ENCODE results near the gene PACRG. TPM values are rescaled to one million over a fixed set of nuclear protein-coding genes. Genes with fewer than 3 reads are reported as not detected.

Gene PACRG
- total RNA-seq, 1 donor from 2014 or later = under 0.01 TPM

- no peaks in the 10 kb centered on the region for H3K36me3 ChIP-seq (ENCODE audit: control insufficient read depth, insufficient read depth, low read length)
- TF ChIP-seq CTCF (IDR thresholded peaks at IDR 0.05; ENCODE audit: insufficient read depth, low read length, severe bottlenecking) = no peak
- H3K4me3 ChIP-seq (ENCODE audit: low read depth, low read length) = no peak overlapping the region
- H3K27me3 ChIP-seq (ENCODE audit: control insufficient read depth, insufficient read depth, low read length) = no peaks in the 10 kb centered on the region
- DNase-seq (ENCODE audit: low read depth) (no peak), FAIRE-seq (no peak)
Measured at GRCh38 chr6:163193326-163193725, 465.6 kb downstream of the PACRG start.

- no peak for TF ChIP-seq CTCF (IDR thresholded peaks at IDR 0.05; ENCODE audit: insufficient read depth, low read length, severe bottlenecking)
- Histone ChIP-seq H3K27me3 (ENCODE audit: control insufficient read depth, insufficient read depth, low read length) (no peaks in the 10 kb centered on the region), H3K36me3 (ENCODE audit: control insufficient read depth, insufficient read depth, low read length) (no peaks in the 10 kb centered on the region), H3K4me3 (ENCODE audit: low read depth, low read length) (no peak overlapping the region)
- DNase-seq (ENCODE audit: low read depth) (no peak), FAIRE-seq (peak; percentile 93)
Measured at GRCh38 chr6:163195721-163196691, 468.2 kb downstream of the PACRG start.

- FAIRE-seq = no peak
- no peaks in the 10 kb centered on the region for H3K36me3 ChIP-seq (ENCODE audit: control insufficient read depth, insufficient read depth, low read length)
- no peaks in the 10 kb centered on the region for H3K27me3 ChIP-seq (ENCODE audit: control insufficient read depth, insufficient read depth, low read length)
Measured at GRCh38 chr6:163197839-163198238, 470.1 kb downstream of the PACRG start.

GRCh38 chr6:163198396-163198795 lies 470.6 kb downstream of the PACRG start:
- Histone ChIP-seq H3K27me3 (ENCODE audit: control insufficient read depth, insufficient read depth, low read length) (no peaks in the 10 kb centered on the region), H3K36me3 (ENCODE audit: control insufficient read depth, insufficient read depth, low read length) (no peaks in the 10 kb centered on the region), H3K4me3 (ENCODE audit: low read depth, low read length) (no peak overlapping the region)
- FAIRE-seq (no peak), DNase-seq (ENCODE audit: low read depth) (no peak)
- no peak for TF ChIP-seq CTCF (IDR thresholded peaks at IDR 0.05; ENCODE audit: insufficient read depth, low read length, severe bottlenecking)

More at GRCh38 chr6:163197839-163198238, 470.1 kb downstream of the PACRG start:
- no peak for TF ChIP-seq CTCF (IDR thresholded peaks at IDR 0.05; ENCODE audit: insufficient read depth, low read length, severe bottlenecking)
- H3K4me3 ChIP-seq (ENCODE audit: low read depth, low read length) = no peak overlapping the region
- DNase-seq (ENCODE audit: low read depth) = no peak

GRCh38 chr6:163199371-163199770 lies 471.6 kb downstream of the PACRG start:
- FAIRE-seq (no peak), DNase-seq (ENCODE audit: low read depth) (no peak)
- H3K36me3 ChIP-seq (ENCODE audit: control insufficient read depth, insufficient read depth, low read length) = no peaks in the 10 kb centered on the region
- no peak for TF ChIP-seq CTCF (IDR thresholded peaks at IDR 0.05; ENCODE audit: insufficient read depth, low read length, severe bottlenecking)
- no peak overlapping the region for H3K4me3 ChIP-seq (ENCODE audit: low read depth, low read length)
- H3K27me3 ChIP-seq (ENCODE audit: control insufficient read depth, insufficient read depth, low read length) = no peaks in the 10 kb centered on the region
